SK-N-MC (cell line): ENCODE results near the gene C10orf67.

Experiments used
- DNase-seq: peaks from one replicate; pipeline ENCODE4 v3.0.0-alpha.2; 2011; ENCODE audit warnings: low read depth, low spot score
- H3K27ac ChIP-seq: fragments of 200-600 bp; sonication (generic); 2 replicates; pipeline ENCODE4 v1.5.1; 2016; ENCODE audit warnings: mixed run types
- H3K36me3 ChIP-seq: fragments of 200-600 bp; sonication (generic); 2 replicates; pipeline ENCODE4 v1.6.1; 2017; ENCODE audit warnings: antibody characterized with exemption, low read length, mixed read lengths; ENCODE audit not compliant: insufficient read depth
- H3K4me3 ChIP-seq: fragments of 200-600 bp; sonication (generic); 2 replicates; pipeline ENCODE4 v1.5.1; 2016
- H3K9ac ChIP-seq: fragments of 200-600 bp; sonication (generic); 2 replicates; pipeline ENCODE4 v1.8.0; 2017; ENCODE audit warnings: mixed run types, mixed read lengths; ENCODE audit not compliant: insufficient read length
- H3K9me3 ChIP-seq: fragments of 200-600 bp; sonication (generic); 2 replicates; pipeline ENCODE4 v1.6.1; 2017; ENCODE audit warnings: low read depth, mild to moderate bottlenecking, antibody characterized with exemption, low read length, moderate library complexity, mixed read lengths
- EZH2 ChIP-seq: fragments of 200-600 bp; sonication (generic); IDR thresholded peaks from one replicate; pipeline ENCODE4 v1.6.1; 2017; ENCODE audit warnings: antibody characterized with exemption
- FOXP2 ChIP-seq: optimal IDR thresholded peaks from 2 replicates; pipeline ENCODE3; 2011; ENCODE audit warnings: mild to moderate bottlenecking, moderate library complexity; ENCODE audit not compliant: insufficient read depth; ENCODE audit errors: extremely low read length, control extremely low read depth
- POLR2AphosphoS5 ChIP-seq: IDR thresholded peaks from 2 replicates; pipeline ENCODE4 v1.6.1; 2012; ENCODE audit warnings: mild to moderate bottlenecking, low read depth, low read length, borderline replicate concordance

Gene C10orf67

DNA sequence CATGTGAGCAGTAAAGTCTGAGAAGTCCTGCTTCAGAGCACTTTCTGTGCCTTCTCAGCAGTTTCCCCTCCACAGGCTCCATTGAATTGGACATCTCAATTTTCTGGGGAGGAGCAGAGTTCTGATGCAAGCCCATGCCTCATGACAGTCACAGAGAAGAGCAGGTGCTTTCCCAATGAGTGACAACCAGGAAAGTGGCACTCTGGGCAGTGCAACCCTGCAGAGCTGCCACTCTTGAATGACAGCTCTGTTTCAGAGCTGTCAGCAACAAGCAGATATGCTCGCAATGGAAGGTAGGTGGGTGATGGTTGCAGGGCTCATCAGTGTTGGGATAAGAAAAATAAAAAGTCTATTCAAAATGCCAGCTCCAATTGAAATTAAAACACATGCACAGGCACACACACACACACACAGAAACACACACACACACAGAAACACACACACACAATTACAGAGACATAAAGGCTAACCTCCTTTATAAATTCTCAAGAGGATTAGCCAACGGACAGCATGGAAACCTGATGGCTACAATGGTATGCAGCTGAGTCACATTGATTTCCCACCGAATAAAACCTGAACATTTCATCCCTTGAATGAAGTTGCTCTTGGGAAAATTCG is 50.5 kb downstream of the C10orf67 start:
- no peak for DNase-seq
- no peak overlapping the region for H3K4me3 ChIP-seq
- TF ChIP-seq EZH2 (no peak), FOXP2 (no peak), POLR2AphosphoS5 (no peak)
- no peaks in the 10 kb centered on the region for H3K9me3 ChIP-seq
- H3K36me3 ChIP-seq: no peaks in the 10 kb centered on the region
- no peak overlapping the region for H3K9ac ChIP-seq
- H3K27ac ChIP-seq: no peak overlapping the region

DNA sequence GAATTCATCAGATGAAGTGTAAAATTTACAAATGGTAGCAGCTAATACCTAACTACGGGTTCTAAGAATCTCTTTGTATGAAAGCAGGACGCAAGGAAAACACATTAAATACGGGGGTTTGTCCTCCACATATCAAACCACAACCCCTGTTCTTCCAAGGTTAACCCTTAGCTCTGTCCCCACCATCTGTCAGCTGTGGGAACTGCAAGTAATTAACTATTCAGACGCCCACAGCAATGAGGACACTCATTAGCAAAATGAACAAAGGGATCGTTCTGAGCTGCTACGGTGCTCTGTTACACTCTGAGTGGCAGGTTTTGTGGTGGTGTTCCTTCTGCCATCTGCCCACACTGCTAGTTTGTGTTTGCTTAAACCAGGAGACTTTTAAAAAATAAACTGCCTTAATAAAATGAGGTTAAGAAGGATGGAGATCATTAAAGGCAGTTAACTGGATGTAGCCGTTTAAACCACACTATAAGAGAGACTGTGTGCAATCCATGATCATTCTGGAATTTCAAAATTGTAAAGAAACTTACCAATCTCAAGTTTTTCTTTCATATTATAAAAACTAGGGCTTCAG is 51.4 kb downstream of the C10orf67 start:
- H3K4me3 ChIP-seq: peak overlapping the region; percentile 37; the same call in 1 of the 2 replicates
- H3K9me3 ChIP-seq: no peaks in the 10 kb centered on the region
- no peaks in the 10 kb centered on the region for H3K36me3 ChIP-seq
- no peak overlapping the region for H3K27ac ChIP-seq
- TF ChIP-seq FOXP2 (no peak), POLR2AphosphoS5 (no peak), EZH2 (no peak)
- DNase-seq: no peak
- H3K9ac ChIP-seq: no peak overlapping the region

DNA sequence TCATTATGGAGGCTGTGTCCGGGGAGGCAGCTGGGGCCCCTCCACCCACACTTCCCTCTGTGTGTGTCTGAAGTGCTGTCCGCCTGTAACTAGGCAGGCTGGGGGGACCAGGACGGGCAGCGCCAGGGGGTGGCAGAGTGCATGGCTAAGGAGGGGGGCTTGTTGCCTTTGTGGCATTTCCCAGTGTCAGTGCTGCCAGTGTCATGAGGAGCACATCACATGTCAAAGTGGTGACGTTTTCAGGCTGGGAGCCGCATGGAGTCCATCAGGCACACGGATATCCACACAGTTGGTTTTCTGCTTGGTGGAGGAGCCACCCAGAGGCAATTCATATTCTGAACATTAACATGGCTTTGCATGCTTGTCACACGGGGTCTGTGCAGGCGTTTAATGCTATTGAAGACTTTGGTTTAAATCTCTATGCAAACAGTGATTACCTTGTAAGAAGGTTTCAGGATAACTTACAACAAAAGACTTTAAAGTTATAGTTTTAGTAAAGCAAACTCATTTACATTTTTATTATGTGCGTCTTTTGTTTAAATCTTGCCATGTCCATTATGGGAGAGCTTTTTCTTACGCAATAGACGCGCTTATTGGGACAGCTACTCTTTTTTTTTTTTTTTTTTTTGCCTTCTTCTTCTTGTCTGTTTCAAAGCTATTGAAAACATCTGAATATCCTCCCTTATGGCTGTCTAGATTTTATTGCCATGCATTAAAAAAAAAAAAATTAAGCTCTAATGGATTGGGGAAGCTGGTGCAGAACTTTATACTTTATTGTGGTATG is 52.9 kb downstream of the C10orf67 start:
- H3K4me3 ChIP-seq: no peak overlapping the region
- no peaks in the 10 kb centered on the region for H3K9me3 ChIP-seq
- no peak for TF ChIP-seq EZH2
- no peak for TF ChIP-seq FOXP2
- no peak for TF ChIP-seq POLR2AphosphoS5
- H3K9ac ChIP-seq: no peak overlapping the region
- no peak for DNase-seq
- no peaks in the 10 kb centered on the region for H3K36me3 ChIP-seq
- no peak overlapping the region for H3K27ac ChIP-seq

DNA sequence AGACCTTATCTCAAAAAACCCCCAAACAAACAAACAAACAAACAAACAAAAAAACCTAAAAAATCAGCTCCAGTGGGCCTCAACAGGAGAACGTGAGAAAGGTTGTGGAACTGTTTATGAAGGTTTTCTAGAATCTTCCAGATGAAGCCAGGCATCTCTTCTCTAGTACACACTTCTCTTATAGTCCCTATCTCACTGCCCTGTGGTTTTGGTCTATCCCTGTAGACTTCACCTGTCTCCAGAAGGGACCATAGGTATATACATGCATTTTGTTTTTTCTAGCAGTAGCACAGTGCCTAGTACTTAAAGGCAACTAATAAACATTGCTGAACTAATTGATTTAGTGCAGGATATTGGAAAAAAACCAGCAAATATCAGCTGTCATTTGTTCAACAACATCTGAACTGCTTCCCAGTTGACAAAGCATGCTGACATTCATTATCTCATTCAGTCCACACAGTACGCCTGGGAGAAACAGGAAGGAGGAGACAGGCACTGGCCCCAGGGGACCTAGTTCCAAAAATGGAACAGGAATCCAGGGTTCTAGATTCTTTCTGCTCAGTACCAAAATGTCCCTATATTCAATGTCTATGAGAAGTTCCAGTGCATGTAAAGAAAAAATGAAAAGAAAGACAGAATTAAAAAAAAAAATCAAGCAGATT is 59.8 kb downstream of the C10orf67 start:
- H3K27ac ChIP-seq: no peak overlapping the region
- no peaks in the 10 kb centered on the region for H3K36me3 ChIP-seq
- no peaks in the 10 kb centered on the region for H3K9me3 ChIP-seq
- TF ChIP-seq EZH2 (no peak), POLR2AphosphoS5 (no peak), FOXP2 (no peak)
- no peak overlapping the region for H3K9ac ChIP-seq
- H3K4me3 ChIP-seq: no peak overlapping the region
- DNase-seq: no peak

DNA sequence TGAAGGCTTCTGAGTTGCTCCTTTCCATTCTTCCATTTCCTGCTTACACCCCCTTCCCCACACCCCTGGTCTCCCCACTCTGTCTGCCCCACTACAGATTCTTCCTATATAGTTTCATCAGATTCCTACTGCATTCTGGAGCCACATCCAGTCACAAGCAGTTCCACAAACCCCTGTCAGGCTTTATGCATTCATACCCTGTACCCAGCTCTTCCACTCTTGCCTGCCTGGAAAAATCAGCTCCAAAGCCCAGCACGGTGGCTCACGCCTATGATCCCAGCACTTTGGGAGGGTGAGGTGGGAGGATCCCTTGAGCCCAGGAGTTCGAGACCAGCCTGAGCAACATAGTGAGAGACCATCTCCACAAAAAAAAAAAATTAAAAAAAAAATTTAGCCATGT is 60.4 kb downstream of the C10orf67 start:
- H3K9ac ChIP-seq: no peak overlapping the region
- no peaks in the 10 kb centered on the region for H3K36me3 ChIP-seq
- no peak for TF ChIP-seq POLR2AphosphoS5
- no peak for TF ChIP-seq EZH2
- TF ChIP-seq FOXP2: no peak
- H3K27ac ChIP-seq: no peak overlapping the region
- H3K9me3 ChIP-seq: no peaks in the 10 kb centered on the region
- DNase-seq: no peak
- no peak overlapping the region for H3K4me3 ChIP-seq

DNA sequence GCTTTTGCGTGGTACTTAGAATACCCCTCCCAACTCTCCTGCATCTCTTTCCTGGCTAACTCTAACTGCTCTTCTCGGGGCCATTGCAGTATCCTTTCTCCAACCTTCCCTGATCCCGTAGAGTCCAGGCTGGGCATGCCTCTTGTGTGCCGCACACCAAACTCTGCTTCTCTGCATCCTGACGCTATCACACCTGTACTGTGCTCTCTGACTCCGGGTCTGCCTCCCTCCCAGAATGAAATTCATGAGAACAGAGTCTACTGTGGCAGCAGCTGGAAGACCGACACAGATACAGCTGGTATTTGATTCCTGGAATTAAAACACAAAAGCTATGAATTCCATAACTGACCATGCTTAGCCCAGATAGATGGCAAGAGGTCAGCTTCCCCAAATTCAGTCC is 60.9 kb downstream of the C10orf67 start:
- TF ChIP-seq EZH2 (no peak), FOXP2 (no peak), POLR2AphosphoS5 (no peak)
- H3K36me3 ChIP-seq: no peaks in the 10 kb centered on the region

DNA sequence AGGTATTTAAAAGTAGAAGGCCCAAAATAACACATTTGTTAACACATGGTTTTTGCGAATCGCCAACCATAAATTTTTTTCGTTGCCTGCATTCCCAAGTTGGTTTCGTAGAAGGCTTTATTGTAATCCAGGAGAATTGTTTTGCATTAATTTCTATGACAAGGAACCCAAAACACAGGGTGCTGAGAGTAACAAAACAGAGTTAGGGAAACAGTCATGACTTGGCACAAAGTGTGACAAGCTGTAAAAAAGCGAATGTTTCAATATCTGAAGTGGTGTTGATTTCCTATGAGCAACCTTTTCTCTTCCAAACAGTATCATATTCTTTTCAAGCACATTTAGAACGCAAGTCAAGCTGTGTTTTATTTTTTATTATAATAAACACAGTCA is 63.6 kb downstream of the C10orf67 start:
- no peak for DNase-seq
- Histone ChIP-seq H3K27ac (peak overlapping the region; percentile 70; the same call in 1 of the 2 replicates), H3K36me3 (no peaks in the 10 kb centered on the region), H3K9me3 (no peaks in the 10 kb centered on the region), H3K4me3 (peak overlapping the region; percentile 14; the same call in 1 of the 2 replicates), H3K9ac (no peak overlapping the region)
- TF ChIP-seq POLR2AphosphoS5 (no peak), EZH2 (no peak), FOXP2 (no peak)

More for the DNA sequence above, 60.9 kb downstream of the C10orf67 start:
- no peak overlapping the region for H3K27ac ChIP-seq
- no peak overlapping the region for H3K4me3 ChIP-seq
- no peak for DNase-seq
- H3K9me3 ChIP-seq: no peaks in the 10 kb centered on the region
- no peak overlapping the region for H3K9ac ChIP-seq

DNA sequence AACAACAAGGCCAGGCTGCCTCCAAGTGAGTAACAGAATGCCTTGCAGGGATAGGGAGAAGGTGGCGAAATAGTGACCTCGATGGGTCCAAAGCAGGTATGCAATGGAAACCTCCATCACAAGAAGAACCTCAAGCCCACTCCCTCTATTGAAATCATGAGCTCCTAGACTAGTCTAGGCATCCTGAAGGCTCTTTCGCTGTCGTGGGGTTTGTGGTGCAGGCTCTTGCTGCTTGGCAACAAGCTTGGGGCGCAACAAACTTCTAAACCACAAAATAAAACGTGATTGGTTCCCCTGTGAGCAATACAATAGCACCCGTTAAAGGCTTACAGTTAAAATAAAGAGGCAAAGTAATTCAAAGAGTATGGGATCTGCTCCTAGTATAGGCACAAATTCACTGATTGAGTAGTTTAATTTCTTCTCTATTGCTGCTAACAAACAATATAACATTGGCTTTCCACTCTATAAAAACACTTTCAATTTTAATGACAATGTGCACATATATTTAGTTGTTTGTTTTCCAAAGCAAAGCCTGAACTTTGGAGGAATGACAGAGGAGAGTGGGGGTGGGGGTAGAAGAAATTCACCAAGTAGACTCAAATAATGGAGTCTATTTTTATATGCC is 64.1 kb downstream of the C10orf67 start:
- no peaks in the 10 kb centered on the region for H3K36me3 ChIP-seq
- TF ChIP-seq FOXP2 (no peak), EZH2 (no peak), POLR2AphosphoS5 (no peak)
- DNase-seq: no peak
- peak overlapping the region; percentile 14; the same call in 1 of the 2 replicates for H3K4me3 ChIP-seq
- no peaks in the 10 kb centered on the region for H3K9me3 ChIP-seq
- peak overlapping the region; percentile 70; the same call in 1 of the 2 replicates for H3K27ac ChIP-seq
- H3K9ac ChIP-seq: no peak overlapping the region
